ENCODE measurements around the gene DBX1.
"Not testable (repeated sequence)": the region's sequence is repeated elsewhere in the genome, so short reads cannot be mapped to it uniquely, and the experiment has no call there.

DNA sequence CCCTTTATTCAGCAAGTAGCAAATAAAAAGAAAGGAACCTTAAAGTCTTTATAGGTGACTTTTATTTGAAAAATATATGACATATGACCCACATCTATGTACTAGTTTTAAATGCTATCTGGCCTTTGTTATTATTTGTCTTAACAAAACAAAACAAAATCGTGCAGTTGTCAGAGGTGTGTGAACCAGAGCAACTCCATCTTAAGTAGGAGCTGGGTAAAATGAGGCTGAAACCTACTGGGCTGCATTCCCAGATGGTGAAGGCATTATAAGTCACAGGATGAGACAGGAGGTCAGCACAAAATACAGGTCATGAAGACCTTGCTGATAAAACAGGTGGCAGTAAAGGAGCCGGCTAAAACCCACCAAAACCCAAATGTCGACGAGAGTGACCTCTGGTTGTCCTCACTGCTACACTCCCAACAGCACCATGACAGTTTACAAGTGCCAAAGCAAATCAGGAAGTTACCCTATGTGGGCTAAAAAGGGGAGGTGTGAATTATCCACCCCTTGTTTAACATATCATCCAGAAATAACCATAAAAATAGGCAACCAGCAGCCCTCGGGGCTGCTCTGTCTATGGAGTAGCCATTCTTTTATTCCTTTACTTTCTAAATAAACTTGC, 40.2 kb upstream of the DBX1 start:
- TF ChIP-seq, protein P1, sequence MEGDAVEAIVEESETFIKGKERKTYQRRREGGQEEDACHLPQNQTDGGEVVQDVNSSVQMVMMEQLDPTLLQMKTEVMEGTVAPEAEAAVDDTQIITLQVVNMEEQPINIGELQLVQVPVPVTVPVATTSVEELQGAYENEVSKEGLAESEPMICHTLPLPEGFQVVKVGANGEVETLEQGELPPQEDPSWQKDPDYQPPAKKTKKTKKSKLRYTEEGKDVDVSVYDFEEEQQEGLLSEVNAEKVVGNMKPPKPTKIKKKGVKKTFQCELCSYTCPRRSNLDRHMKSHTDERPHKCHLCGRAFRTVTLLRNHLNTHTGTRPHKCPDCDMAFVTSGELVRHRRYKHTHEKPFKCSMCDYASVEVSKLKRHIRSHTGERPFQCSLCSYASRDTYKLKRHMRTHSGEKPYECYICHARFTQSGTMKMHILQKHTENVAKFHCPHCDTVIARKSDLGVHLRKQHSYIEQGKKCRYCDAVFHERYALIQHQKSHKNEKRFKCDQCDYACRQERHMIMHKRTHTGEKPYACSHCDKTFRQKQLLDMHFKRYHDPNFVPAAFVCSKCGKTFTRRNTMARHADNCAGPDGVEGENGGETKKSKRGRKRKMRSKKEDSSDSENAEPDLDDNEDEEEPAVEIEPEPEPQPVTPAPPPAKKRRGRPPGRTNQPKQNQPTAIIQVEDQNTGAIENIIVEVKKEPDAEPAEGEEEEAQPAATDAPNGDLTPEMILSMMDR (IDR thresholded peaks at IDR 0.05), result not testable (repeated sequence)
- TF ChIP-seq POLR2A (IDR thresholded peaks at IDR 0.05), result not testable (repeated sequence)
